Muscle of leg (tissue), 11 donors: Measurements from ENCODE around the gene CDC14B. TPM values are rescaled to one million over a fixed set of nuclear protein-coding genes. Genes with fewer than 3 reads are reported as not detected.
A peak's percentile ranks its signal among the peaks of the same experiment; 100 is the strongest.

ENCODE experiments used
- DNase-seq: peaks from one replicate; pipeline ENCODE4 v3.0.0; 2013
- H3K27ac ChIP-seq: one replicate; pipeline ENCODE4 v1.5.1; 2013; ENCODE audit warnings: mild to moderate bottlenecking, low read length, control low read depth
- H3K27me3 ChIP-seq: one replicate; pipeline ENCODE4 v1.6.1; 2013; ENCODE audit warnings: low read length; ENCODE audit not compliant: control insufficient read depth, insufficient read depth
- H3K36me3 ChIP-seq: one replicate; pipeline ENCODE4 v1.6.1; 2013; ENCODE audit warnings: low read length; ENCODE audit not compliant: control insufficient read depth, insufficient read depth
- H3K4me1 ChIP-seq: one replicate; pipeline ENCODE4 v1.6.1; 2013; ENCODE audit warnings: low read length; ENCODE audit not compliant: control insufficient read depth, insufficient read depth
- H3K4me3 ChIP-seq: one replicate; pipeline ENCODE4 v1.5.1; 2013; ENCODE audit warnings: low read length, control low read depth
- H3K9me3 ChIP-seq: replicated peaks from 2 replicates; pipeline ENCODE4 v1.6.1; 2013; ENCODE audit warnings: low read depth, low read length; ENCODE audit not compliant: control insufficient read depth
- WGBS: methylation state at CpG from one replicate; pipeline ENCODE4 v1.1.5; 2013; ENCODE audit warnings: missing lambda C conversion rate; ENCODE audit not compliant: insufficient coverage; 5-methylcytosine and 5-hydroxymethylcytosine counted together
- polyA plus RNA-seq, 8 donors: library from polyadenylated mRNA; unstranded; fragments of 120-200 nt; gene quantifications; one replicate each; pipeline versions ENCODE4 v1.2.1 to v1.2.3, GENCODE V29; 2013; ENCODE audit warnings: inconsistent platforms in 1 of 8, low replicate concordance in 1 of 8; ENCODE audit not compliant: insufficient read length in 8 of 8, insufficient read depth in 1 of 8
- total RNA-seq: library from RNA; stranded (reverse); fragments of 120-200 nt; gene quantifications from one replicate; pipeline ENCODE4 v1.2.4, GENCODE V29; 2013

CDC14B gene
- total and polyA plus RNA-seq, 9 donors = 12.9 to 19.0 (median 14.7) TPM

DNA sequence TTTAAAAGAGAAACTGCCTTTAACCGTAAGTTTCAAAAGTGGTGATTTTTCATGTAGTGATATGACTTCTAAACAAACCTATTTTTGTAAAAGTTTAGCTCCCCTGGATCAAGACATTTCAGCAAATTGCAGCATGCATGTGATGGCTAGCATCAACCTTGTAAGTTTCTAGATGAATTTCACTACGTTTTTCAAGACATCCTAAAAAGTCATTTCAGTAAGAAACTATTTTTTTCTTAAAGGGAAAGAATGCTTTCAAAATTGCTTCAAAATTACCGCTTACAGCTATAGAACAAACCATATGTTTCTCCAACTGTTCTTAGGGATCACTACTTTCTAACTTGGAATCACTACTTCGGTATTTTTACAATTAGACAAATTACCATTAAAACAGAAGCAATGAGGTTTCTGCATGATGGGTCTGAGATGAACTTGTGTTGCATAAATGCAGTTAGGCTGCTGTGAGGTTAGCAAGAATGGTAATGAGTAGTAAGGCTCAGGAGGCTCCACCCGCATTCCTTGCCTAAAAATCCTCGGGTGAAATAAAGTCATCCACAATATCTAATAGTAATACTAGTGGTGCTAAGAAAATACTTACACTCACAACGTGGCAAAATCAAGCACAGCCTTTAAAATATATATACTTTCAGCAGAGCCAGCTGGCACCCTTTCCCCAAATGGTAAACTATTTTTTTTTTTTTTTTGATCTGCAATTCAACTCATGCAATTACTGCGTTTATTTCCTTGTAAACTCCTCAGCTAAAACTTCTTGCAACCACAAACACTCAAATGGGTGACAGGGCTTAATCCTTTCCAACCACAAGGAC lies 53.8 kb downstream of the CDC14B start:
- no CpG with 5 or more reads among the region's 8 CpGs for WGBS
- peak; percentile 39 for DNase-seq
- Histone ChIP-seq H3K4me1 (peaks cover 9% of the 10 kb centered on the region), H3K9me3 (no peaks in the 10 kb centered on the region), H3K4me3 (peak overlapping the region; percentile 82), H3K36me3 (no peaks in the 10 kb centered on the region), H3K27ac (peak overlapping the region; percentile 86), H3K27me3 (peaks cover 9% of the 10 kb centered on the region)

DNA sequence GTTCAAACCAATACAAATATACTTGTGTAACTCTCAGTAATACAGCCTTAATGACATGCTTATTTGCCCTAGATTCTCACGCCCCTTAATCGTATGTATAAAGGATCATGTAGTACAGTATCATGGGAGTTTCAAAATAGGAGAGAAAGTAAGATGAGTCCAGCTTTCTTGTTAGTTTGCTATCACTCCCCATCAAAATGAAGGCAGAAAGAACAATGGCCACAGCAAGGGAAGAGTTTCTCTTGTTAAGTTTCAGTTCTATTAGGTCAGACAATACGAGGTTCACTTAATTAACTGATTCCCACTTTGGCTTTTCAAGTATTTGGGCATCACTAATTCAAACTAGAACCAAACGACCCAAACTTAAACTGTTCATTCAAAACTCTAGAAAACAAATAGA lies 55.4 kb downstream of the CDC14B start:
- H3K36me3 ChIP-seq = no peaks in the 10 kb centered on the region
- no peak for DNase-seq
- H3K9me3 ChIP-seq = no peaks in the 10 kb centered on the region
- peaks cover 9% of the 10 kb centered on the region for H3K4me1 ChIP-seq
- WGBS = 80% methylated on average over 1 of the region's 4 CpGs
- no peak overlapping the region for H3K4me3 ChIP-seq
- peaks cover 9% of the 10 kb centered on the region for H3K27me3 ChIP-seq
- H3K27ac ChIP-seq = no peak overlapping the region

DNA sequence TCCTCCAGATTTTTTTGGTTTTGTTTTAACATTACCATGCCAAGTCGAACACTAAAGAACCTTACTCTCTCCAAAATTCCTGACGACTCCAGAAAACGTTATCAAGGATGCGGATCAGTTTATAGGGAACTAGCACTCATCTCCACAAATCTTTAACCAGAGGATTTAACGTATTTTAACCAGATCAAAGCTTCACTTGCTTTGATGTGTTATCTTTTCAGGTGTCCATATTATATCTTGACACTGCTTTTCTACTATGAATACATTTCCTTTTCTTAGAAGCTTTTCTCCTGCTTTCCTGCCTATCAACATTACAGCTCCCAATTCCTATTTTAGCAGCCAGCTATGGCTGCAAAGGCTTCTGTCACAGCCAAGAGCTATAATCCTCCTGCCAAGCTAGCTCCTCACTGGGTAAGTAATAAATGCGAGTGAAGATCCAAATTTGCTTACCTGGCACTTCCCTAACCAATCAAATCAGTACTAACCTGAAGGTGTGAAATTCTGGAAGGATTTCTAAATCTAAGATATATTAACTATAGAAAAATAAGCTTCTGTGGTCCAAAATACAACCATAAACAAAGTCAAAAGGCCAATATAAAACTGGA lies 60.2 kb downstream of the CDC14B start:
- no peaks in the 10 kb centered on the region for H3K27me3 ChIP-seq
- H3K9me3 ChIP-seq = no peaks in the 10 kb centered on the region
- no peaks in the 10 kb centered on the region for H3K4me1 ChIP-seq
- WGBS = 73% methylated on average over 3 of the region's 6 CpGs
- no peak overlapping the region for H3K4me3 ChIP-seq
- no peaks in the 10 kb centered on the region for H3K36me3 ChIP-seq
- no peak overlapping the region for H3K27ac ChIP-seq
- no peak for DNase-seq

DNA sequence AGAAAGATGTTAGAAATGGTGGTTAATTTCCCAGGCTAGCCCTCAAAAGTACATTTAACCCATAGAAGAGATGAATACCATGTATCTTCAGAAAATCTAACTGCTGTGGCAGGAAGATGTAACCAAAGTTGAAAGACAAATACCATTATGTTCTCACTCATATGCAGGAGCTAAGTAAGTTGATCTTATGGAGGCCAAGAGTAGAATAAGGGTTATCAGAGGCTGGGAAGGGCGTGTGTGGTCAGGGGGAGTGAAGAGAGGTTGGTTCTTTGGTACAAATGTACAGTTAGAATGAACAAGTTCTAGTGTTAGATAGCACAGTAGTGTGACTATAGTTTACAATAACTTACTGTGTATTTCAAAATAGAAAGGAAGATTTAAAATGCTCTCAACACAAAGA lies 61.7 kb downstream of the CDC14B start:
- no peak for DNase-seq
- no peak overlapping the region for H3K4me3 ChIP-seq
- no peaks in the 10 kb centered on the region for H3K27me3 ChIP-seq
- no peaks in the 10 kb centered on the region for H3K9me3 ChIP-seq
- no peak overlapping the region for H3K27ac ChIP-seq
- no peaks in the 10 kb centered on the region for H3K36me3 ChIP-seq
- WGBS = 100% methylated on average over 1 of the region's 1 CpG
- no peaks in the 10 kb centered on the region for H3K4me1 ChIP-seq

DNA sequence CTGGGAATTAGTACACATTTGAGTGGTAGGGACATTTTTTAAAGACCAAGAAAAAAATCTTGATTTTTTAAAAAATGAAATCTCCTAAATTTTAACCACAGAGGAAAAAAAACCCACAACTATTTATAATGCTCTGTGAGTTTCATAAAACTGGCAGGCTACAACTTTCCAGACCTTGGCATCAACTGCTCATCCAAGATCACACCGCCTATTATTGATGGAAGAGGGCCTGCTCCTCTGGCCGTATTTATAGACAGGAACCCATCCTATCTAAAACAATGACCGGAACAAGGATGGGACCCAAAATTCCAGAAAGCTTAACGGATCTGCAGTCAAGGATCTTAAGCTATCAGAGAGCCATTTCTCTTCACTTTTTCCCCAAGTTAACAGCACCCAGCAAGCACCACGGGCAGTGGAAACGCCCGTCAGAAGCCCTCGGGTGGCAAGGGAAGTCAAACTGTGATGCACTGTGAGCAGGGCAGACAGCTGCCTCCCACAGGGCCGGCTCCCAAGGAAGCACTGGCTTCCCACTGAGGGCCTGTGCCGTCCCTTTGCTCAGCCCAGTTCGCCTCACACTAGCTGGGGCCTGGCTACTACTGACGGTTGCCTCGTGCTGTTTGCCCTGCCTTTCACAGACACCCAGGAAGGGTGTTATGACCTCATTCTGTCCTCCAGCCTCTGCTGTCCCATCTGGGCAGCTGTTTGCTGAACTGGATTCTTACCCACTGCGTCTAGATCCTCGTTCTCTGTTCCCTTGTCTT lies 62.8 kb downstream of the CDC14B start:
- H3K27me3 ChIP-seq = no peaks in the 10 kb centered on the region
- no peak for DNase-seq
- no peak overlapping the region for H3K27ac ChIP-seq
- no peaks in the 10 kb centered on the region for H3K9me3 ChIP-seq
- no peaks in the 10 kb centered on the region for H3K4me1 ChIP-seq
- peaks cover 3% of the 10 kb centered on the region for H3K36me3 ChIP-seq
- 81% methylated on average over 13 of the region's 15 CpGs for WGBS
- H3K4me3 ChIP-seq = no peak overlapping the region

DNA sequence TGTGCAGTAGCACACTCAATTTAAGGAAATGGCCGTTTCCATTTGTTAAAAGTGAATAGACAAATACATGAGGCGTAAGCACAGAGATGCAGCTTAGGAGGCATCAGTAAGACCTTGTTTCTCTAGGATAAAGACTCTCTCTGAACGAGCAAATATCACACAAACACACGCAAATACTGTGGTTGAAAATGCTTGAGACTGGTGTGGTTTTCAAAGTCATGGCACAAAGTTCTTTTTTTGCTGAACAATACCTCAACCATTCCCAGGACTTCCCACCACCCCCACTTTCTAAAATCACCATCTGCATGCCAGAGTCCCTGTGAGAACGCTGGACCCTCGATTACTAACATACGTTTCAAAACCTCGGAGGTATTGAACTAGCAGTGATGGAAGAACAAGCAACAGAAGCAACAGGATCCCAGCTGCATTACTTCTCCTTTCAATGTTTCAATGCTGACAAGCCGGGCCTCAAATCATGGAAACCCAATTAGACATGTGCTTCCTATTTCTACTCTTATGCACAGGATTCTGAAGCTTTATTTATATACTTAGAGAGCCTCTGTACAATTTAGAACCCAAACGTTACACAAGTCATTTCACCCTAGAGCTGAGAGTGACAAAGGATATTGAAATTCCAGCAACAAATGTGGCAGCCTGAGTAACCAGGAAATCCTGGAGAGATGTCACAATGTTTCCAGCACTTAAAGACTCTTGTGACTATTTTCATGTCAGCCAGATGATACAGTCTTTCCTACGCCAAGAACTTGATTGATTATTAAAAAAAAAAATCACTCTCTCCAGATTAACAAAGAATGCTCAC lies 63.9 kb downstream of the CDC14B start:
- Histone ChIP-seq H3K4me1 (no peaks in the 10 kb centered on the region), H3K27ac (no peak overlapping the region), H3K36me3 (peaks cover 4% of the 10 kb centered on the region), H3K9me3 (no peaks in the 10 kb centered on the region), H3K4me3 (no peak overlapping the region), H3K27me3 (no peaks in the 10 kb centered on the region)
- peak; percentile 44 for DNase-seq
- 20% methylated on average over 3 of the region's 11 CpGs for WGBS

DNA sequence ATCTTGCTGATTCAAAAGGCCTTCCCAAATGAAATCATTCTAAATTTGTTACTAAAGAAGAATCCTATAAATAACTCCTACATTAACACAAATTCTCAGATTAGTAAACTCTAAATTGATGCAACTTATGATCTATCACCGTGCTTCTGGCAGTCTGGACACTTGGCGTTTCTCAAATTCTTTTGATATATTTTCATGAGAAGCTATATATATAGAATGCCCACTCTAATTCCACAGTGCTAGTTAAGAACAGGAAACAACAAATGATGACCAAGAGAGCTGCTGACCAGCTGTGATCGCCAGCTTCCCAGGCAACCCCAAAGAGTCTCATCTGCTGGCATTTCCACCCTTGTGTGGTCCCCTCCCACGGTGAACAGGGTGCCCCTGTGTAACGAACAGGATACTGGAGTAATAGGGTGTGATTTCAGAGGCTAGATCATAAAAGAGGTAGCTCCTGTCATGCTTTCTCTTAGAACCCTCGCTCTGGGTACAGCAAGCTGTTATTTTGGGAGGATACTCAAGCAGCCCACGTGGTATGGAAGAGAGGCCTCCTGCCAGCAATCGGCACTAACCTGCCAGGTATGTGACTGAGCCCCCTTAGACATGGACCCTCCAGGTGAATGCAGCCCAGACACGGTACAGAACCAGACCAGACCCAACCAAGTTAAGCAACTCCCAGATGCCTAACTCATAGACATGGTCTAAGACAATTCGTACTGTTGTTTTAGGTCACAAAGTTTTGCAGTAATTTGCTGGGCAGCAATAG lies 64.7 kb downstream of the CDC14B start:
- Histone ChIP-seq H3K4me1 (no peaks in the 10 kb centered on the region), H3K27me3 (no peaks in the 10 kb centered on the region), H3K9me3 (no peaks in the 10 kb centered on the region), H3K27ac (no peak overlapping the region), H3K4me3 (no peak overlapping the region), H3K36me3 (peaks cover 4% of the 10 kb centered on the region)
- DNase-seq = no peak
- 83% methylated on average over 5 of the region's 10 CpGs for WGBS

DNA sequence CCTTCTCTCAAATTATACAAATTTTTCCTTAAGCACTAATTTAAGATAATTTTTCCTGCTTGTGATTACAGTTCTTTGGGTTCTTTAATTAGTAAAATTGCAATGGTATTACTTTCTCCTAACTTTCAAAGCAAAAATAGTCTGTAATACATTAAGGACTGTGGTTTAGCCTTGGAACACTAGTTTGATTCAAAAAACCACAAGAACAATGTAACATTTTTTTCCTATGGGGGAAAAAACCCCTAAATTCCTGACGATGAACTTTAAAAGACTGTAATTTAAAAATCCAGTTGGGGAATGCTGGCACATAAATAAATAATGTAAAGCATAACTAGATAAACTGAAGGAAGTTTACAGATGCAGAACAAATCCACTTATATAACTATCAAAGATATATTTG lies 65.3 kb downstream of the CDC14B start:
- Histone ChIP-seq H3K4me1 (no peaks in the 10 kb centered on the region), H3K27ac (no peak overlapping the region), H3K27me3 (no peaks in the 10 kb centered on the region), H3K9me3 (no peaks in the 10 kb centered on the region), H3K36me3 (peaks cover 4% of the 10 kb centered on the region), H3K4me3 (no peak overlapping the region)
- DNase-seq = no peak
- WGBS = no CpG with 5 or more reads among the region's 1 CpG

DNA sequence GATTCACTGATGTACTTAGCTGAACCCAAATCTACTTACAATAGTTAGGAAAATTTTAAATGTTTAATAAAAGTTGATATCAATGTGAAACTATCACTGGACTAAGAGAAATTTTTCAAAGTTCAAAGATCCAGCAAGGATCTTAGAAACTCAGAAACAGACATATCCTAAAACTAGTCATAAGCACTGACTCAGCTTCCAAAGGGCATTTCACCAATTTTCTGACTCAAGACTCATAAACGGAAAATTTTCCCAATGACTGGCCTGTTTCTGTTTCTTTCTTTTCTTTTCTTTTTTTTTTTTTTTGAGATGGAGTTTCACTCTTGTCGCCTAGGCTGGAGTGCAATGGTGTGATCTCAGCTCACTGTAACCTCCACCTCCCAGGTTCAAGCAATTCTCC lies 66.6 kb downstream of the CDC14B start:
- H3K4me1 ChIP-seq = no peaks in the 10 kb centered on the region
- no peak overlapping the region for H3K27ac ChIP-seq
- peaks cover 4% of the 10 kb centered on the region for H3K36me3 ChIP-seq
- no CpG with 5 or more reads among the region's 2 CpGs for WGBS
- H3K9me3 ChIP-seq = no peaks in the 10 kb centered on the region
- H3K27me3 ChIP-seq = no peaks in the 10 kb centered on the region
- peak; percentile 59 for DNase-seq
- H3K4me3 ChIP-seq = no peak overlapping the region
